Skeletal muscle cell (primary cell): ENCODE results near the gene AZI2.

ENCODE experiments used
- DNase-seq: peaks from one replicate; pipeline ENCODE4 v3.0.0-alpha.2; 2010; ENCODE audit warnings: low read depth
- H3K4me3 ChIP-seq: 2 replicates; pipeline ENCODE4 v1.5.1; 2011; ENCODE audit warnings: low read depth, mild to moderate bottlenecking, control low read depth, low read length, moderate library complexity

AZI2 gene

GRCh38 chr3:28315711-28316110 is 32.9 kb downstream of the AZI2 start:
- DNase-seq = no peak

DNA sequence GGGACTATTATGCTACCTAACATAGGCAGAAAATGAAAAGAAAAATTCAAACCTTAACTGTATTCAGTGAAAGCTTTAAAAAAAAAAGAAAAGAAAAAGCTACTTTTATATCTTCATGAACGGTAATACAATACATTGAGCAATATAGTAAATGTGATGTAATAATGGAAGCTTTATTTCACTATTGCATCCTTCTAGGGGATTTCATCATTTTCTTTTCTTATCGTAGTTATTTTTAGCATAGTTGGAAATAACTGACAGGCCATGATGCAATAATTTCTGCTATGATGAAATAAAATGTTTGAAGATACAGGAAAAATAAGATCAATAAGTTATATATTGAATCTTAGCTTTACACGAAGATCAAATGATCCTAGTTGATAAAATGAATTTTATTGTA is 40.4 kb downstream of the AZI2 start:
- DNase-seq = no peak
- no peak overlapping the region for H3K4me3 ChIP-seq

More at GRCh38 chr3:28315711-28316110, 32.9 kb downstream of the AZI2 start:
- H3K4me3 ChIP-seq = no peak overlapping the region

DNA sequence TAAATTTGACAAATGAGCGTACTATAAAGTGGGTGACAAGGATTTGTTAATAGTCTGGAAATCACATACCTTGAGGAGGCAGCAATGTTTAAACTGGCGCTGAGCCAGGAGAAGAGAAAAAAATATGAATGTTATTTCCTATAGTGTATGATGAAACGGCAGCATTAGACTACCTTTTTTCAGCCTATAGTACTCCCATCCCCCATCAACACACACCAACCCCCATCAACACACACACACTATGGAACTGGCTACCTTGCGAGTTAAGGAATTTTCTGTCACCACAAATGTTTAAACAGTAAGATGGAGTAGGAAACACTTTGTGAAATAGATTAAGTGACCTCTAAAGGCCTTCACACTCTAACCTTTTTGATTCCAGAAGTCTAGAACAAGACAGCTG is 46.9 kb downstream of the AZI2 start:
- no peak overlapping the region for H3K4me3 ChIP-seq
- DNase-seq = no peak

- DNase-seq = no peak
- no peak overlapping the region for H3K4me3 ChIP-seq
Observed at GRCh38 chr3:28300345-28300962, 48.2 kb downstream of the AZI2 start.

GRCh38 chr3:28299705-28300104 is 48.9 kb downstream of the AZI2 start:
- no peak overlapping the region for H3K4me3 ChIP-seq
- no peak for DNase-seq

DNA sequence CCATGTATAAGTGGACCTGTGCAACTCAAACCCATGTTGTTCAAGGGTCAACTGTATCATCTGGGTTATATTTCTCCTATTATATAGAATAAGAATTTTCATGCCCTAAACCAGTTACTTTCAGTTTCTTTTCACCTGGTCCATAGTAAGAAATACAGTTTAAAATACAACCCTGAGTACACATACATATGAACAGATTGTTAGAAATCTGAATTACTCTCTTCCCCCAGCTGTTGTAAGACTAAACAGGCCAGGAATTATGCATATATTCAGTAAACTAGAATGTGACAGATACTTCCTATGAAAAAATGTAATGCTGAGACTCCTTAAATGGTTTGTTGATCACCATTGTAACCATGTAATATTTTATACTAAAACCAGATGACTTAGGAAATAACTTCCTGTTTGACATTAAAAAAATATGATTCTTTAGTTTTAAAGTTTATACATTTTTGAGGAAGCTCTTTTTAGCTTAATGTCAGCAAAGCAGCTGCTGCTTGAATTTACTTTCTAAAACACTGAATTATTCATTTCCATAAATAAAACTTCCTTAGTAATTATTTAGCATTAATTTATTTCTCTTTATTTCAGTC is 52.6 kb downstream of the AZI2 start:
- no peak for DNase-seq
- no peak overlapping the region for H3K4me3 ChIP-seq

GRCh38 chr3:28294667-28295413 is 53.8 kb downstream of the AZI2 start:
- DNase-seq = no peak
- no peak overlapping the region for H3K4me3 ChIP-seq

- H3K4me3 ChIP-seq = no peak overlapping the region
- DNase-seq = no peak
Observed at GRCh38 chr3:28292622-28293021, 56.0 kb downstream of the AZI2 start.

- H3K4me3 ChIP-seq = no peak overlapping the region
- DNase-seq = no peak
Observed at GRCh38 chr3:28291577-28291976, 57.0 kb downstream of the AZI2 start.

DNA sequence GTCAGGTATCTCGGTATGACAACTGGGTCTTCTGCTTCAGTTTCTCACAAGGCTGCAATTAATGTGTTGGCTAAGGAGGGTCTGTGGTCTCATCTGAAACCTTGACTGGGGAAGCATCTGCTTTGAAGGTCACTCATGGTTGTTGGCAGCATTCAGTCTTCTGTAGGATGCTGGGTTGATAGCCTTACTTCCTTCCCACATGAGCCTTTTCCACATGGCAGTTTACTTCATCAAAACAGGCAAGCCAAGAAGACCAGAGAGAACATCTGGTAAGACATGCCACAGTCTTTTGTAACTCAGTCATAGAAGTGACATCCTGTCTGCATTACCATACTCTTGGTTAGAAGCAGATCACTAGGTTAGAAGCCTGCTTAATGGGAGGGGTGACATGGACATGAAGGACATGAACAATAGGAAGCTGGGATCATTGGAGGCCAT is 57.7 kb downstream of the AZI2 start:
- DNase-seq = no peak
- no peak overlapping the region for H3K4me3 ChIP-seq

GRCh38 chr3:28287046-28287445 is 61.6 kb downstream of the AZI2 start:
- H3K4me3 ChIP-seq = no peak overlapping the region
- DNase-seq = no peak

DNA sequence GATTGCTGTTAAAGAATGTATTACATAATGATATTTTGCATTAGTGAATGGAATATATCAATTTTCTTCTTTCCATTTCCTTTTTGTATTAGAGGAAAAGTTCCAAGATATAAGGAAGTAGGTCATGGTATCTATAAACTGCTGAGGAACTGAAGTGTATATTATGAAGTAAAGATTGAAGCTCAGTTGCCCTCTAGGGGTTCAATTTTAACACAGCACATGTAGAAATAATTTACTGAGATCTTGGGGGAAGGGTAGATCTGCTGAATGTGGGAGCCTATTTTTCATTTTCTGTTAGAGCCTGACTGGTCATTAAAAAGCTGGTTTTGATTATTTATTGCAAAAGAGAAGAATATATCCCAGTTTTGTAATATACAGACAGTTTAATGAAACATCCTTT is 62.0 kb downstream of the AZI2 start:
- H3K4me3 ChIP-seq = no peak overlapping the region
- peak; percentile 3 for DNase-seq

DNA sequence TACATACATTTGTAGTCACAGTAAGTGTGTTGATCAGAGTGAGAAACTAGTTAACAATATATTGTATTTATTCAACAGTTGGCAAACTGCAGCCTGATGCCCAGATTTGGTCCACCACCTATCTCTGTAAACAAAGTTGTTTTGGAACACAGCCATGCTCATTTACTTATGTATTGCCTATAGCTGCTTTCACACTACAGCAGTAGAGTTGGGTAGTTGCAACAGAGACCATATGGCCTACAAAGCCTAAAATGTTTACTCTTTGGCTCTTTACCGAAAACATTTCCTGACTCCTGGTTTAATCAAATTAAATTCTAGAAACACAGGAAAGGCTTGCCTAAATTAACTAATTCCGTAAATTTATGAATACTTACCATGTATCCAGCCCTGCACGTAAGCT is 67.8 kb downstream of the AZI2 start:
- H3K4me3 ChIP-seq = no peak overlapping the region
- no peak for DNase-seq

- no peak for DNase-seq
- H3K4me3 ChIP-seq = no peak overlapping the region
Observed at GRCh38 chr3:28279770-28280169, 68.9 kb downstream of the AZI2 start.

GRCh38 chr3:28278918-28279317 is 69.7 kb downstream of the AZI2 start:
- no peak for DNase-seq
- no peak overlapping the region for H3K4me3 ChIP-seq

DNA sequence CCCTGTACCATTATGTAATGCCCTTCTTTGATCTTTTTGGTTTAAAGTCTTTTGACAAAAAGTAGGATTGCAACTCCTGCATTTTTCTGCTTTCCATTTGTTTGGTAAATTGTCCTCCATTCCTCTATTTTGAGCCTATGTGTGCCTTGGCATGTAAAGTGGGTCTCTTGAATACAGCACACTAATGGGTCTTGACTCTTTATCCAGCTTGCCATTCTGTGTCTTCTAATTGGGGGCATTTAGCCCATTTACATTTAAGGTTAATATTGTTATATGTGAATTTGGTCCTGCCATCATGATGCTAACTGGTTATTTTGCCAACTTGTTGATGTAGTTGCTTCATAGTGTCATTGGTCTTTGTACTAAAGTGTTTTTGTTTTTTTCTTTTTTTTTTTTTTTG is 74.8 kb downstream of the AZI2 start:
- H3K4me3 ChIP-seq = no peak overlapping the region
- DNase-seq = no peak
